GM18951 (cell line): Measurements from ENCODE around the gene ERP44.
"Not testable (repeated sequence)": the region's sequence is repeated elsewhere in the genome, so short reads cannot be mapped to it uniquely, and the experiment has no call there.

Source experiments
- POLR2A ChIP-seq: IDR thresholded peaks from 4 replicates; pipeline ENCODE4 v1.6.1; 2011; ENCODE audit warnings: mild to moderate bottlenecking; ENCODE audit not compliant: insufficient read length, insufficient read depth; ENCODE audit errors: extremely low read depth
- in situ Hi-C: fragments of 300-500 bp; cut with MboI; formaldehyde crosslinking; loops from one replicate; pipeline ENCODE4 v1.12.0; 2022; ENCODE audit warnings: low sequenced_read_pairs, mixed read lengths, inconsistent platforms; ENCODE audit not compliant: unreplicated experiment

The ERP44 gene

GRCh38 chr9:100117316-100117715 lies 18.5 kb upstream of the ERP44 start:
- in situ Hi-C loops, result no loop called here
- no peak for TF ChIP-seq POLR2A

- TF ChIP-seq POLR2A, result no peak
- in situ Hi-C loops, result no loop called here
Measured at GRCh38 chr9:100112677-100113336, 14.0 kb upstream of the ERP44 start.

GRCh38 chr9:100111235-100111634 lies 12.4 kb upstream of the ERP44 start:
- TF ChIP-seq POLR2A, result no peak
- in situ Hi-C loops, result no loop called here

GRCh38 chr9:100108559-100108958 lies 9.8 kb upstream of the ERP44 start:
- in situ Hi-C loops, result no loop called here

GRCh38 chr9:100106616-100107015 lies 7.8 kb upstream of the ERP44 start:
- TF ChIP-seq POLR2A, result no peak
- in situ Hi-C loops, result no loop called here

More at GRCh38 chr9:100108559-100108958, 9.8 kb upstream of the ERP44 start:
- TF ChIP-seq POLR2A, result no peak

GRCh38 chr9:100105861-100106260 lies 7.1 kb upstream of the ERP44 start:
- in situ Hi-C loops, result no loop called here
- no peak for TF ChIP-seq POLR2A

DNA sequence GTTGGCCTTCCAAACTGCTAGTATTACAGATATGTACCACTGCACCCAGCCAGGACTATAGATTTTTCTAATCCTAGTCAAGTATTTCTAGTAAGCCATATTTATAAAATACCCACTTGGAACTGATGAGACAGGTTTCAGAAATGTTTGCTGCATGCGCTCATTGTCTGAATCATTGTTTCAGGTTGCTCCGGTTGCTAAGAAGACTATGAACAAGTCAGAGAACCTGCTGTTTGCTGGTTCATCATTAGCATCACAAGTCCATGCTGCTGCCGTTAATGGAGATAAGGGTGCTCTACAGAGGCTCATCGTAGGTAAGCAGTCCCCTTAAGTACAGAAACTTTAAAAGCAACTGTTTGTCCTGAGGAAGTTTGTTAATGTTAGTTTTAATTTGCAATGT lies 5.5 kb upstream of the ERP44 start:
- in situ Hi-C loops, result no loop called here
- TF ChIP-seq POLR2A, result no peak

- no peak for TF ChIP-seq POLR2A
- in situ Hi-C loops, result no loop called here
Measured at GRCh38 chr9:100101608-100102007, 2.8 kb upstream of the ERP44 start.

GRCh38 chr9:100100146-100100667 lies 1.4 kb upstream of the ERP44 start:
- in situ Hi-C loops, result no loop called here
- no peak for TF ChIP-seq POLR2A

- no peak for TF ChIP-seq POLR2A
- in situ Hi-C loops, result no loop called here
Measured at GRCh38 chr9:100099722-100100042, 882 bp upstream of the ERP44 start.

GRCh38 chr9:100098046-100098886 lies 534 bp downstream of the ERP44 start:
- in situ Hi-C loops, result no loop called here
- TF ChIP-seq POLR2A, result no peak

- no peak for TF ChIP-seq POLR2A
- in situ Hi-C loops, result no loop called here
Measured at GRCh38 chr9:100096378-100096916, 2.4 kb downstream of the ERP44 start.

- in situ Hi-C loops, result not testable (repeated sequence)
Measured at GRCh38 chr9:100094411-100094810, 4.4 kb downstream of the ERP44 start.

- TF ChIP-seq POLR2A, result no peak
Measured at GRCh38 chr9:100092066-100092465, 6.7 kb downstream of the ERP44 start.

GRCh38 chr9:100091650-100092049 lies 7.2 kb downstream of the ERP44 start:
- in situ Hi-C loops, result no loop called here
- no peak for TF ChIP-seq POLR2A

More at GRCh38 chr9:100092066-100092465, 6.7 kb downstream of the ERP44 start:
- in situ Hi-C loops, result no loop called here
